Liver (tissue), 9 donors: ENCODE data around the gene CCNB2. TPM values are rescaled to one million over a fixed set of nuclear protein-coding genes. Genes with fewer than 3 reads are reported as not detected.

Experiments used
- DNase-seq: peaks from one replicate; pipeline ENCODE4 v3.0.0-alpha.2; 2017; ENCODE audit warnings: low spot score
- H3K27ac ChIP-seq, 2 donors: one replicate each; pipeline ENCODE4 v1.7.0; 2013; ENCODE audit warnings: inconsistent platforms in 2 of 2, low read length in 2 of 2, control low read depth in 1 of 2, low read depth in 1 of 2, mild to moderate bottlenecking in 1 of 2
- H3K27me3 ChIP-seq, 4 donors: one replicate each; pipeline versions ENCODE4 v1.6.1 to v1.7.0; 2013; ENCODE audit warnings: low read length in 3 of 4, inconsistent platforms in 1 of 4, mild to moderate bottlenecking in 1 of 4, moderate library complexity in 1 of 4; ENCODE audit not compliant: control insufficient read depth in 4 of 4, insufficient read depth in 4 of 4
- H3K36me3 ChIP-seq, 4 donors: one replicate each; pipeline versions ENCODE4 v1.6.1 to v1.7.0; 2013; ENCODE audit warnings: low read length in 3 of 4, mild to moderate bottlenecking in 3 of 4, low read depth in 1 of 4, moderate library complexity in 1 of 4; ENCODE audit not compliant: control insufficient read depth in 4 of 4, insufficient read depth in 3 of 4
- H3K4me1 ChIP-seq, 4 donors: one replicate each; pipeline versions ENCODE4 v1.6.1 to v1.7.0; 2013; ENCODE audit warnings: low read length in 3 of 4, mild to moderate bottlenecking in 3 of 4, moderate library complexity in 1 of 4; ENCODE audit not compliant: control insufficient read depth in 4 of 4, insufficient read depth in 4 of 4
- H3K4me3 ChIP-seq, 3 donors: one replicate each; pipeline versions ENCODE4 v1.6.1 to v1.7.0; 2013; ENCODE audit warnings: low read length in 3 of 3, control low read depth in 1 of 3, low read depth in 1 of 3, mild to moderate bottlenecking in 1 of 3
- H3K9ac ChIP-seq, 2 donors: one replicate each; pipeline ENCODE4 v1.7.0; 2013; ENCODE audit warnings: low read length in 2 of 2, mild to moderate bottlenecking in 2 of 2, moderate library complexity in 2 of 2, control low read depth in 1 of 2, low read depth in 1 of 2
- H3K9me3 ChIP-seq, 4 donors: one replicate each; pipeline versions ENCODE4 v1.6.1 to v1.7.0; 2013; ENCODE audit warnings: low read length in 3 of 4; ENCODE audit not compliant: control insufficient read depth in 4 of 4
- CTCF ChIP-seq: fragments of 150-350 bp; IDR thresholded peaks from 2 replicates; pipeline ENCODE4 v1.5.1; 2017; ENCODE audit warnings: improper control_type of control experiment, low read depth, low read length; ENCODE audit not compliant: missing input control
- EGR1 ChIP-seq, 2 donors: IDR thresholded peaks; 2 replicates each; pipeline ENCODE4 v1.6.1; 2016 to 2018; ENCODE audit warnings: antibody characterized with exemption in 2 of 2, low read depth in 2 of 2
- FOXA1 ChIP-seq: IDR thresholded peaks from 2 replicates; pipeline ENCODE4 v1.6.1; 2016; ENCODE audit warnings: antibody characterized with exemption
- FOXA2 ChIP-seq: IDR thresholded peaks from 2 replicates; pipeline ENCODE4 v1.6.1; 2016; ENCODE audit warnings: antibody characterized with exemption
- GABPA ChIP-seq, 2 donors: IDR thresholded peaks in 1 of 2; conservative IDR thresholded peaks in 1 of 2; 2 replicates each; pipeline ENCODE4 v1.6.1; 2016; ENCODE audit warnings: antibody characterized with exemption in 2 of 2, mild to moderate bottlenecking in 1 of 2, moderate library complexity in 1 of 2
- HNF4A ChIP-seq, 2 donors: conservative IDR thresholded peaks; 2 replicates each; pipeline ENCODE4 v1.6.1; 2016; ENCODE audit warnings: antibody characterized with exemption in 2 of 2, mild to moderate bottlenecking in 2 of 2
- HNF4G ChIP-seq: IDR thresholded peaks from 2 replicates; pipeline ENCODE4 v1.6.1; 2016; ENCODE audit warnings: antibody characterized with exemption
- JUND ChIP-seq, 2 donors: IDR thresholded peaks; 2 replicates each; pipeline ENCODE4 v1.6.1; 2016; ENCODE audit warnings: antibody characterized with exemption in 2 of 2
- NR2F2 ChIP-seq: IDR thresholded peaks from 2 replicates; pipeline ENCODE4 v1.6.1; 2016; ENCODE audit warnings: antibody characterized with exemption
- RAD21 ChIP-seq, 2 donors: IDR thresholded peaks; 2 replicates each; pipeline ENCODE4 v1.6.1; 2016; ENCODE audit warnings: antibody characterized with exemption in 2 of 2, mild to moderate bottlenecking in 2 of 2
- REST ChIP-seq: IDR thresholded peaks from 2 replicates; pipeline ENCODE4 v1.6.1; 2016; ENCODE audit warnings: antibody characterized with exemption, mild to moderate bottlenecking
- RXRA ChIP-seq, 2 donors: IDR thresholded peaks; 2 replicates each; pipeline ENCODE4 v1.6.1; 2017 to 2018; ENCODE audit warnings: antibody characterized with exemption in 2 of 2, mild to moderate bottlenecking in 1 of 2
- SP1 ChIP-seq: IDR thresholded peaks from 2 replicates; pipeline ENCODE4 v1.6.1; 2018; ENCODE audit warnings: antibody characterized with exemption, mild to moderate bottlenecking
- TAF1 ChIP-seq: conservative IDR thresholded peaks from 2 replicates; pipeline ENCODE4 v1.6.1; 2016; ENCODE audit warnings: antibody characterized with exemption, mild to moderate bottlenecking
- YY1 ChIP-seq: IDR thresholded peaks from 2 replicates; pipeline ENCODE4 v1.6.1; 2016; ENCODE audit warnings: antibody characterized with exemption, mild to moderate bottlenecking
- ZBTB33 ChIP-seq: IDR thresholded peaks from 2 replicates; pipeline ENCODE4 v1.6.1; 2016; ENCODE audit warnings: antibody characterized with exemption
- WGBS: extraction: QIAGEN DNeasy Blood & Tissue Kit; methylation state at CpG from one replicate; pipeline ENCODE4 v1.1.7; 2013; 5-methylcytosine and 5-hydroxymethylcytosine counted together
- polyA plus RNA-seq, 2 donors: library from polyadenylated mRNA; stranded (reverse) in 1 of 2; unstranded in 1 of 2; fragments of 200-250 nt in 1 of 2; fragments of >200 nt in 1 of 2; fragmentation: Nextera tagmentation in 1 of 2; extraction: Ambion mirVana in 1 of 2; gene quantifications; one replicate each; pipeline versions ENCODE4 v1.2.1 to v1.2.3, GENCODE V29; 2013 to 2015
- total RNA-seq, 2 donors: library from RNA; depleted of rRNA; stranded (reverse); fragments of >200 nt; gene quantifications; one replicate each; pipeline ENCODE4 v1.2.3, GENCODE V29; 2014
- TF ChIP-seq, protein P1 (sequence below): IDR thresholded peaks from 2 replicates; pipeline ENCODE4 v1.6.1; 2016; ENCODE audit warnings: antibody characterized with exemption
- TF ChIP-seq, protein P2 (sequence below): IDR thresholded peaks from 2 replicates; pipeline ENCODE4 v1.6.1; 2016; ENCODE audit warnings: antibody characterized with exemption
- donor health status: healthy.
- donor health status: healthy.
- donor health status: healthy.
- donor health status: healthy.
- donor health status: healthy.

Gene CCNB2
- total and polyA plus RNA-seq, 4 donors: 0.42 to 53.1 (median 2.0) TPM

- Histone ChIP-seq H3K4me1 (no peaks in the 10 kb centered on the region), H3K4me3 (no peak overlapping the region), H3K9me3 (no peaks in the 10 kb centered on the region), H3K36me3 (peaks cover 6 to 39% (median 21%) of the 10 kb centered on the region in 4 donors), H3K27ac (no peak overlapping the region), H3K27me3 (no peaks in the 10 kb centered on the region), H3K9ac (no peak overlapping the region)
- no peak for TF ChIP-seq CTCF
- no peak for TF ChIP-seq YY1
- TF ChIP-seq JUND (IDR thresholded peaks at IDR 0.05): no peak
- TF ChIP-seq REST: no peak
- no peak for TF ChIP-seq FOXA2
- TF ChIP-seq HNF4A (conservative IDR thresholded peaks at IDR 0.05): no peak
- TF ChIP-seq FOXA1: no peak
- TF ChIP-seq, protein P1, sequence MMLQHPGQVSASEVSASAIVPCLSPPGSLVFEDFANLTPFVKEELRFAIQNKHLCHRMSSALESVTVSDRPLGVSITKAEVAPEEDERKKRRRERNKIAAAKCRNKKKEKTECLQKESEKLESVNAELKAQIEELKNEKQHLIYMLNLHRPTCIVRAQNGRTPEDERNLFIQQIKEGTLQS: no peak
- TF ChIP-seq, protein P2, sequence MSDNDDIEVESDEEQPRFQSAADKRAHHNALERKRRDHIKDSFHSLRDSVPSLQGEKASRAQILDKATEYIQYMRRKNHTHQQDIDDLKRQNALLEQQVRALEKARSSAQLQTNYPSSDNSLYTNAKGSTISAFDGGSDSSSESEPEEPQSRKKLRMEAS: no peak
- no peak for TF ChIP-seq ZBTB33
- no peak for TF ChIP-seq SP1
- TF ChIP-seq NR2F2: no peak
- no peak for TF ChIP-seq TAF1
- no peak for TF ChIP-seq RAD21 (IDR thresholded peaks at IDR 0.05)
- TF ChIP-seq RXRA (IDR thresholded peaks at IDR 0.05): no peak
- TF ChIP-seq HNF4G: no peak
- no peak for TF ChIP-seq GABPA (IDR thresholded peaks at IDR 0.05 in 1 of 2, conservative IDR thresholded peaks at IDR 0.05 in 1 of 2)
- TF ChIP-seq EGR1 (IDR thresholded peaks at IDR 0.05; ENCODE audit: low read depth in 2 of 2): no peak
- WGBS: 92% methylated on average over 7 of the region's 7 CpGs
- no peak for DNase-seq
These were observed 63.6 kb downstream of the CCNB2 start for GRCh38 chr15:59168536-59168935.
